HL-60 (cell line): ENCODE results near the gene UGT2B28.
"Not testable (repeated sequence)": the region's sequence is repeated elsewhere in the genome, so short reads cannot be mapped to it uniquely, and the experiment has no call there.

Experiments
- DNase-seq, 2 experiments: peaks; one replicate each; pipeline ENCODE4 v3.0.0-alpha.2; 2010 to 2020; ENCODE audit warnings: low read depth in 1 of 2, low spot score in 1 of 2
- H3K27ac ChIP-seq: fragments of 250-450 bp; sonication (Bioruptor Pico); replicated peaks from 2 replicates; pipeline ENCODE4 v1.5.1; 2020; ENCODE audit warnings: mild to moderate bottlenecking, moderate library complexity
- H3K27me3 ChIP-seq: fragments of 250-450 bp; sonication (Bioruptor Pico); 2 replicates; pipeline ENCODE4 v1.5.1; 2021; ENCODE audit warnings: mild to moderate bottlenecking, moderate library complexity; ENCODE audit not compliant: insufficient read depth, poor library complexity, severe bottlenecking
- H3K4me3 ChIP-seq: replicated peaks from 2 replicates; pipeline ENCODE4 v1.5.1; 2011; ENCODE audit warnings: mild to moderate bottlenecking, control low read depth, low read length; ENCODE audit not compliant: insufficient read depth
- GABPA ChIP-seq: IDR thresholded peaks from 2 replicates; pipeline ENCODE4 v1.6.1; 2012; ENCODE audit warnings: low read depth
- POLR2AphosphoS5 ChIP-seq: IDR thresholded peaks from 2 replicates; pipeline ENCODE4 v1.6.1; 2012; ENCODE audit warnings: low read depth
- SPI1 ChIP-seq: IDR thresholded peaks from 2 replicates; pipeline ENCODE4 v1.6.1; 2012; ENCODE audit warnings: low read depth, mild to moderate bottlenecking, borderline replicate concordance
- long read RNA-seq: library from polyadenylated mRNA; unstranded; transcript quantifications from one replicate; pipeline ENCODE4 v2.0.0, GENCODE V29; 2020
- TF ChIP-seq, protein P1 (sequence below): IDR thresholded peaks from one replicate; pipeline ENCODE4 v1.5.1; 2011; ENCODE audit warnings: low read length, control low read depth, inconsistent platforms; ENCODE audit not compliant: insufficient read depth
- TF ChIP-seq, protein P2 (sequence below): IDR thresholded peaks from 2 replicates; pipeline ENCODE4 v1.6.1; 2012; ENCODE audit warnings: low read depth; ENCODE audit not compliant: insufficient replicate concordance

The UGT2B28 gene
- long read RNA-seq = 0 reads

DNA sequence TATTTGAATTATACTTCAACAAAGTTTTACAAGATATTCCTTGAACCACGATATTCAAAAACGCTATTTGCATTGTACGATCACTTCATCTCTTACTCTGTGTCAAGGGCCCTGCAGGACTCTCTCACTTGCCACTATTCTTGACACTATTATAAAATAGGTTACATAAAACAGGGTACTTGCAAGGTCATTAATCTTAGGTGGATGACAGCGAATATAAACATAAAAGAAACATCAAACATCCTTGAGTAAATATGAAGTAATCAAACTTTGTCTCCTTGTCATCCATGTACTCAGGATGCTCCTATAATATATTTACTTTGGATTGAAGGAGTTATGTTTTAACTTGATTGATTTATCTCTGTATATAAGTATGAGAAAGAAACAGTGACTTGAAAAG, at the start of gene UGT2B28:
Gene UGT2B28 (plus strand): TSS at position 395 of the 400 bp plus-strand sequence. CDS start 26 bp downstream, outside the sequence.
- not testable (repeated sequence) for DNase-seq, H3K27ac ChIP-seq, H3K4me3 ChIP-seq, H3K27me3 ChIP-seq

DNA sequence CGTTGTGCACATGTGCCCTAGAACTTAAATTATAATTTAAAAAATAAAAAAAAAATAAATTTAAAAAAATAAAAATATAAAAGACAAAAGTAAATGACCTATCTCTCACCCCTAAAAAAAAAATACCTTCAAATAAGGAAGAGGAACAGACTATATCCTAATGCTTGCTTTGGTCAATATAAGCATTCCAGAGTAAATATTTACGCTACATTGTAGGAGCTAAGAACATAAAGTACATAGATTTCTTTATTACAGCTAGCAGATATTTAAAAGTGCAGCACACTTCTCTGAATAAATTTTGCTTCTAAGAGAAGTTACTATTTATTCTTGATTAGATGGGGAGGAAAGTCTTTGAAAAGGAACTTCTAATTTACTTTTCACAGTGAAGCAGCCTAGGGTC, 41.2 kb upstream of the UGT2B28 start:
- no peaks in the 10 kb centered on the region for H3K27me3 ChIP-seq
- TF ChIP-seq POLR2AphosphoS5 (no peak), SPI1 (no peak), GABPA (no peak)
- TF ChIP-seq, protein P1, sequence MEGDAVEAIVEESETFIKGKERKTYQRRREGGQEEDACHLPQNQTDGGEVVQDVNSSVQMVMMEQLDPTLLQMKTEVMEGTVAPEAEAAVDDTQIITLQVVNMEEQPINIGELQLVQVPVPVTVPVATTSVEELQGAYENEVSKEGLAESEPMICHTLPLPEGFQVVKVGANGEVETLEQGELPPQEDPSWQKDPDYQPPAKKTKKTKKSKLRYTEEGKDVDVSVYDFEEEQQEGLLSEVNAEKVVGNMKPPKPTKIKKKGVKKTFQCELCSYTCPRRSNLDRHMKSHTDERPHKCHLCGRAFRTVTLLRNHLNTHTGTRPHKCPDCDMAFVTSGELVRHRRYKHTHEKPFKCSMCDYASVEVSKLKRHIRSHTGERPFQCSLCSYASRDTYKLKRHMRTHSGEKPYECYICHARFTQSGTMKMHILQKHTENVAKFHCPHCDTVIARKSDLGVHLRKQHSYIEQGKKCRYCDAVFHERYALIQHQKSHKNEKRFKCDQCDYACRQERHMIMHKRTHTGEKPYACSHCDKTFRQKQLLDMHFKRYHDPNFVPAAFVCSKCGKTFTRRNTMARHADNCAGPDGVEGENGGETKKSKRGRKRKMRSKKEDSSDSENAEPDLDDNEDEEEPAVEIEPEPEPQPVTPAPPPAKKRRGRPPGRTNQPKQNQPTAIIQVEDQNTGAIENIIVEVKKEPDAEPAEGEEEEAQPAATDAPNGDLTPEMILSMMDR = no peak
- TF ChIP-seq, protein P2, sequence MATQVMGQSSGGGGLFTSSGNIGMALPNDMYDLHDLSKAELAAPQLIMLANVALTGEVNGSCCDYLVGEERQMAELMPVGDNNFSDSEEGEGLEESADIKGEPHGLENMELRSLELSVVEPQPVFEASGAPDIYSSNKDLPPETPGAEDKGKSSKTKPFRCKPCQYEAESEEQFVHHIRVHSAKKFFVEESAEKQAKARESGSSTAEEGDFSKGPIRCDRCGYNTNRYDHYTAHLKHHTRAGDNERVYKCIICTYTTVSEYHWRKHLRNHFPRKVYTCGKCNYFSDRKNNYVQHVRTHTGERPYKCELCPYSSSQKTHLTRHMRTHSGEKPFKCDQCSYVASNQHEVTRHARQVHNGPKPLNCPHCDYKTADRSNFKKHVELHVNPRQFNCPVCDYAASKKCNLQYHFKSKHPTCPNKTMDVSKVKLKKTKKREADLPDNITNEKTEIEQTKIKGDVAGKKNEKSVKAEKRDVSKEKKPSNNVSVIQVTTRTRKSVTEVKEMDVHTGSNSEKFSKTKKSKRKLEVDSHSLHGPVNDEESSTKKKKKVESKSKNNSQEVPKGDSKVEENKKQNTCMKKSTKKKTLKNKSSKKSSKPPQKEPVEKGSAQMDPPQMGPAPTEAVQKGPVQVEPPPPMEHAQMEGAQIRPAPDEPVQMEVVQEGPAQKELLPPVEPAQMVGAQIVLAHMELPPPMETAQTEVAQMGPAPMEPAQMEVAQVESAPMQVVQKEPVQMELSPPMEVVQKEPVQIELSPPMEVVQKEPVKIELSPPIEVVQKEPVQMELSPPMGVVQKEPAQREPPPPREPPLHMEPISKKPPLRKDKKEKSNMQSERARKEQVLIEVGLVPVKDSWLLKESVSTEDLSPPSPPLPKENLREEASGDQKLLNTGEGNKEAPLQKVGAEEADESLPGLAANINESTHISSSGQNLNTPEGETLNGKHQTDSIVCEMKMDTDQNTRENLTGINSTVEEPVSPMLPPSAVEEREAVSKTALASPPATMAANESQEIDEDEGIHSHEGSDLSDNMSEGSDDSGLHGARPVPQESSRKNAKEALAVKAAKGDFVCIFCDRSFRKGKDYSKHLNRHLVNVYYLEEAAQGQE = no peak
- no peak overlapping the region for H3K4me3 ChIP-seq
- DNase-seq = no peak
- peak overlapping the region; percentile 61 for H3K27ac ChIP-seq

DNA sequence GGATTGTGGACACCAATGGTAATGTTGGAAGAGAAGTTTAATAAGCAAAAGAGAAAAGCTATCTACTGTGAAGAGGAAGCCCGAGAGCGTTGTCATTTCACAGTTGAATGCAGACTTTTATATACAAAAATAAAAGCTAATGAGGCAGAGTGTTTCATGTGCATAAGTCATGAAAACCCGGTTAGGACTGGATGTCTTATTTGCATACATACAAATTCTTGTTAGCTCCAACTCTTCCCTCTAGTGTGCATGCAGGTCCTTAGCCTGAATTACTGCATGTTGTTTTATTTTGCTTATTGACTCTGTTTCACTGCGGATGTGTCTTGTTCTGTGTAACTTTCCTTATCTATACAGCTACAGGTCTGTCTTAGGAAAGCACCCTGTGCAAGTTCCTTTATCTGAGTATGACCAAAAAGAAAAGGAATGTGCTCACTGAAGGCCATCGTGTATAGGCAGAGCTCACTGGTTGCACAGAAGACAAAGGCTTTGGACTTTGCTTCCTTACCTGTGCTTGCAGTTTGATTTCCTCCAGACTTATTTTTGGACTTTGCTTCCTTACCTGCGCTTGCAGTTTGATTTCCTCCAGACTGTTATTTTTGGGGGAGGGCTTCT, 40.6 kb upstream of the UGT2B28 start:
- TF ChIP-seq SPI1 (no peak), POLR2AphosphoS5 (no peak)
- TF ChIP-seq, protein P1 = no peak
- Histone ChIP-seq H3K4me3 (no peak overlapping the region), H3K27ac (peak overlapping the region; percentile 61), H3K27me3 (no peaks in the 10 kb centered on the region)
- DNase-seq = peak in 1 of 2 experiments; percentile 17

DNA sequence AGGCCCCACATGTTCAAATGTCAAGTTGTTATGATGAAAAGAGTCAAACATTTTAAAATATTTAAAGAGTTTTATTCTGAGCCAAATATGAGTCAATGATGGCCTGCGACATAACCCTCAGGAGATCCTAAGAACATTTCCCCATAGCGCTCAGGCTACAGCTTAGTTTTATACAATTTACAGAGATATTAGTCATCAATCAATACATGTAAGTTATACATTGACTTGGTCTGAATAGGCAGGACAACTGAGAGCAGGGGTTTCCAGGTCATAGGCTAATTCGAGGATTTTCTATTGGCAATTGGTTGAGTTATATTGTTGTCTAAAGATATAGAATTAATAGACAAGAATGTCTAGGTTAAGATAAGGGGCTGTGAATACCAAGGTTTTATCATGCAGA, 39.5 kb upstream of the UGT2B28 start:
- H3K4me3 ChIP-seq, H3K27ac ChIP-seq, H3K27me3 ChIP-seq, DNase-seq: not testable (repeated sequence)

DNA sequence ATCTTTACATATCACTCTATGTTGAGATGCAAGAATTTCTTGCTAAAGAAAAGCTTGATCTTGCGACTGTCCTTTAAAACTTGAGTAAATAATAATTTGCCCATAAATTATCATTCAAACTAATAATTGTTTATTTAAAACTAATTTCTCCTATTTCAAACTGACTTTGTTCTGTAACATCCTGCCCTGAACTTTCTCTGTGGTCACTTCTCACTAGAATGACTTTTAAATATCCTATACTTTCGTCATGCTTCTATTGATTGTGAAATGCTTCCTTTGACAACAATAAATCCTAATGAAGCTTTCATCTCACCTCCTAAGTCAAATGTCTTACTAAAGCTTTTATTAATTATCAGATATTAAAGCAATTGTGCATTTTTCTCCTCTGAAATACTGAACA, 38.5 kb upstream of the UGT2B28 start:
- not testable (repeated sequence) for H3K4me3 ChIP-seq, H3K27me3 ChIP-seq, H3K27ac ChIP-seq
- peak; percentile 5 to 14 for DNase-seq

DNA sequence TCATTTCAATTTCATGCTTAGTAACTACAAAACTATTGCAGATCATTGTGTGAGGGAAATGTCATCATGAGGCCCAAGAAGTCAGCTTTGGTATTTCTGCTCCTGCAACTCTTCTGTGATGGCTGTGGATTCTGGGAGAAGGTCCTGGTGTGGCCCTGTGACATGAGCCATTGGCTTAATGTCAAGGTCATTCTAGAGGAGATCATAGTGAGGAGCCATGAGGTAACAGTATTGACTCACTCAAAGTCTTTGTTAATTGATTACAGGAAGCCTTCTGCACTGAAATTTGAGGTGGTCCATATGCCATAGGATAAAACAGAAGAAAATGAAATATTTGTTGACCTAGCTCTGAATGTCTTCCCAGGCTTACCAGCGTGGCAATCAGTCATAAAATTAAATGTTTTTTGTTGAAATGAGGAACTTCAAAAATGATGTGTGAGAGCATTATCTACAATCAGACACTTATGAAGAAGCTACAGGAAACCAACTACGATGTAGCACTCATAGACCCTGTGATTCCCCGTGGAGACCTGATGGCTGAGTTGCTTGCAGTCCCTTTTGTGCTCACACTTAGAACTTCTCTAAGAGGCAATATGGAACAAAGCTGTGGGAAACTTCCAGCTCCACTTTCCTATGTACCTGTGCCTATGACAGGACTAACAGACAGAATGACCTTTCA, 37.6 kb upstream of the UGT2B28 start:
- H3K27me3 ChIP-seq, H3K4me3 ChIP-seq: not testable (repeated sequence)
- DNase-seq = peak in 1 of 2 experiments; percentile 27
- H3K27ac ChIP-seq = peak overlapping the region; percentile 33

DNA sequence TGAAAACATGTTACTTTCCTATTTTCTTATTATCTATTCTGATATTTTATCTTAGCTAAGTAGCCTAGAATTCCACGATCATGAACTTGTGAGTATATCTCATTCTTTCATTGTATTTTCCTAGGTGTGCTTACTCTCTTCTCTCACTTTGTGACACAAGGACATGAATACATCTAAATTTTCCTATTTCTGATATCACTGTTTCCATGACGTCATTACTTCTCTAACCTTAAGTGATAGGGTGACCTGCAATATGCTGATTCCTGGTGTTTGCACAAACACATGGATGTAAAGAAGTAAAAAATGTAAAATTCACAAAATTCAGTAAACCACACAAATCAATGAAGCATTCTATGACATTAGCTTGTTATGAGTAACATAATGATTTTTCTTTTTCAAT, 29.4 kb upstream of the UGT2B28 start:
- DNase-seq, H3K27ac ChIP-seq, H3K27me3 ChIP-seq, H3K4me3 ChIP-seq: not testable (repeated sequence)

DNA sequence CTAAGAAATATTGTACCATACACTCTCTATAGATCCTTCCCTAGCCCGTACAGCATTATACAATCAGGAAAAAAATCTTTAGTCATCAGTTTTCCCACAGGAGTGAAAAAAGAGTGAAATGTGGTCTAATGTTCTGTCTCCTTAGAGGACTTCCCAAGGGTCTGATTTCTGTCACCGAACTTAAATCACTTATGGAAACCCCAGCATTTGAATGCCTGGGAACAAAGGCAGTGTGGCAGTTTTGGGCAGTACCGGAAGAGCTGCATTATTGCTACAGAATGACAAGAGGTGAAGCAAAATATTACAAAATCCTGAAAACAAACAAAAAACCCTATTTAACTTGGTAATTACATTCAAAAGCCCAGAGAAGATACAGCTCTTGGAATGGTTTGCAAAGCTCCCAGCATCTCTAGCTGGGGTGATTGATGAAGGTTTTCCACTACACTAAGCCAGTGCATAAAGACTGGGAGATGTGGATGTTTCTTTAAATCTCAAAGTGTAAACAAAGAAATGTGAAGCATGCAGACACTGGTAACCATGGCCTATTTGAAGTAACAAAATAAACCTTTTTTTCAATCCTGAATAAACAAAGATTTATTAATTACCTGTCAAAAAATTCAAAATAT, 27.0 kb upstream of the UGT2B28 start:
- not testable (repeated sequence) for H3K4me3 ChIP-seq, H3K27me3 ChIP-seq, H3K27ac ChIP-seq, DNase-seq

DNA sequence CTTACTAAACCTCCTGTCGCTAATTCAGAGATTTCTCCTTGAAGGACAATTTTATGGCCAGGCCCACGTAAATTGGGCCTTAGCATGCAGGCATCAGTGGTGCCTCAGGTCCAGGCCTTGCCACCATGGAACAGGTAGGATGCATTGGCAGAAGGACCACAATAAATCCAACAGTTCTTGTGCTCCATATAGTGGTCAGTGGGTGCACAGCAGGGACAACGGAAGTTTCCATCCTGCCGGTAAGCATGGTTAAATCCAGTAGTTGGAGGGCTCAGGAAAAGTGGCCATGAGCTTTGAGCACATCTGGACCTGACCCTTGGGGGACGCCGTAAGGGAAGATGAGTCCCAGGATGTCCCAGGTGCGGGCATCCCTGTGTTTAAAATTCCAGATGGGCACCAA, 11.7 kb upstream of the UGT2B28 start:
- H3K27ac ChIP-seq, H3K27me3 ChIP-seq, DNase-seq, H3K4me3 ChIP-seq: not testable (repeated sequence)

DNA sequence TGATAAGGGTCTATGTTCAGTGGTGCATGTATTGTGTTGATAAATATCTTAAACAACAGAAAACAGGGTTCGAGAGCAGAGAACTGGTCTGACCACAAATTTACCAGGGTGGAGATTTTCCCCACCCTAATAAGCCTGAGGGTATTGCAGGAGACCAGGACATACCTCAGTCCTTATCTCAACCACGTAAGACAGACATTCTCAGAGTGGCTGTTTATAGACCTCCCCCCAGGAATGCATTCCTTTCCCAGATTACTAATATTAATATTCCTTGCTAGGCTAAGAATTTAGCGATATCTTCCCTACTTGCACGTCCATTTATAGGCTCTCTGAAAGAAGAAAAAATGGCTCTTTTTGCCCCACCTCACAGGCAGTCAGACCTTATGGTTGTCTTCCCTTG, 16.1 kb downstream of the UGT2B28 start:
- not testable (repeated sequence) for H3K27me3 ChIP-seq, H3K4me3 ChIP-seq, H3K27ac ChIP-seq, DNase-seq
